HepG2 (cell line): ENCODE results near the gene MTA2. TPM values are rescaled to one million over a fixed set of nuclear protein-coding genes. Genes with fewer than 3 reads are reported as not detected.

Source experiments
- ATAC-seq: fragments of 200-7000 bp; cut with Tn5 transposase; 3 replicates; pipeline ENCODE4 v1.9.1; 2020; ENCODE audit warnings: mild to moderate bottlenecking, moderate library complexity
- BruUV-seq: library from RNA; stranded (reverse); fragments of 400-500 nt; replicated peaks from 2 replicates; lab custom pipeline; 2021; lab: Mats Ljungman, UMichigan
- CTCF ChIA-PET: fragments of 300-600 bp; formaldehyde crosslinking; extraction: SDS; loops from one replicate; lab custom pipeline; 2021; ENCODE audit warnings: low total read pairs, inconsistent platforms, low intra/inter-chr PET ratio; lab: Yijun Ruan, JAX
- POLR2A ChIA-PET: fragments of 350-600 bp; sonication (Branson Sonifier 250); formaldehyde crosslinking; loops from one replicate; lab custom pipeline; 2020; ENCODE audit warnings: antibody characterized with exemption, inconsistent platforms; lab: Yijun Ruan, JAX
- DNase-seq: peaks from one replicate; pipeline ENCODE4 v3.0.0-alpha.2; 2015; ENCODE audit warnings: low spot score
- FAIRE-seq: peaks from 3 replicates; lab custom pipeline; 2011; peaks lifted over from hg19 to GRCh38; lab: Jason Lieb, UNC
- H2AFZ ChIP-seq: one replicate; pipeline ENCODE4 v1.6.1; 2011; ENCODE audit warnings: low read length, inconsistent platforms
- H3K27ac ChIP-seq: fragments of 300-600 bp; 3 replicates; pipeline ENCODE4 v1.8.0; 2011; ENCODE audit warnings: mixed run types, mild to moderate bottlenecking, mixed read lengths, low read length, inconsistent platforms; ENCODE audit not compliant: insufficient read depth; ENCODE audit errors: extremely low read length
- H3K27me3 ChIP-seq, 2 experiments: fragments of 200-600 bp in 1 of 2; 2 replicates in 1 of 2; 3 replicates in 1 of 2; pipeline versions ENCODE4 v1.6.0 to v1.8.0; 2011; ENCODE audit warnings: low read length in 2 of 2, mild to moderate bottlenecking in 2 of 2, moderate library complexity in 2 of 2, inconsistent platforms in 1 of 2; ENCODE audit not compliant: insufficient read depth in 2 of 2, control insufficient read depth in 1 of 2
- H3K36me3 ChIP-seq, 2 experiments: fragments of 200-600 bp in 1 of 2; replicated peaks in 1 of 2; 2 replicates in 1 of 2; 3 replicates in 1 of 2; pipeline versions ENCODE4 v1.5.1 to v1.8.0; 2011; ENCODE audit warnings: low read length in 2 of 2, inconsistent platforms in 1 of 2; ENCODE audit not compliant: insufficient read depth in 2 of 2, control insufficient read depth in 1 of 2
- H3K4me1 ChIP-seq: 2 replicates; pipeline ENCODE4 v1.5.1; 2012; ENCODE audit warnings: low read length, inconsistent platforms; ENCODE audit not compliant: insufficient read depth
- H3K4me2 ChIP-seq: 2 replicates; pipeline ENCODE4 v1.6.0; 2011; ENCODE audit warnings: low read depth, low read length, inconsistent platforms
- H3K4me3 ChIP-seq, 3 experiments: fragments of 200-600 bp in 1 of 3; sonication (generic), shearing (Covaris generic) in 1 of 3; replicated peaks in 1 of 3; 2 replicates each; pipeline ENCODE4 v1.5.1; 2011 to 2016; ENCODE audit warnings: low read length in 3 of 3, inconsistent platforms in 2 of 3, low read depth in 2 of 3, mild to moderate bottlenecking in 2 of 3, control low read depth in 1 of 3, mixed read lengths in 1 of 3; ENCODE audit not compliant: insufficient read depth in 1 of 3
- H3K79me2 ChIP-seq: one replicate; pipeline ENCODE4 v1.6.1; 2011; ENCODE audit warnings: low read length, inconsistent platforms; ENCODE audit not compliant: insufficient read depth
- H3K9ac ChIP-seq: 2 replicates; pipeline ENCODE4 v1.6.0; 2011; ENCODE audit warnings: mild to moderate bottlenecking, low read depth, low read length, inconsistent platforms; ENCODE audit not compliant: insufficient read depth
- H3K9me3 ChIP-seq: 2 replicates; pipeline ENCODE4 v1.5.1; 2012; ENCODE audit warnings: mild to moderate bottlenecking, low read length
- H4K20me1 ChIP-seq: 2 replicates; pipeline ENCODE4 v1.6.0; 2011; ENCODE audit warnings: inconsistent platforms, mild to moderate bottlenecking, low read length, moderate library complexity; ENCODE audit not compliant: insufficient read depth
- ATF3 ChIP-seq: sonication (generic); formaldehyde crosslinking; IDR thresholded peaks from 2 replicates; pipeline ENCODE4 v1.4.0; 2020; ENCODE audit warnings: missing genetic modification reagents
- DNMT1 ChIP-seq: sonication (generic); formaldehyde crosslinking; IDR thresholded peaks from 2 replicates; pipeline ENCODE4 v1.5.1; 2020; ENCODE audit warnings: mild to moderate bottlenecking, missing genetic modification reagents
- FIP1L1 ChIP-seq: fragments of 200-400 bp; formaldehyde crosslinking; IDR thresholded peaks from 2 replicates; pipeline ENCODE4 v1.6.1; 2018; ENCODE audit warnings: low read depth, mild to moderate bottlenecking, low read length, moderate library complexity, borderline replicate concordance; ENCODE audit not compliant: insufficient read depth
- KMT2A ChIP-seq: sonication (generic); formaldehyde crosslinking; IDR thresholded peaks from 2 replicates; pipeline ENCODE4 v1.4.0; 2020; ENCODE audit warnings: missing genetic modification reagents
- LCORL ChIP-seq, 2 experiments: fragments of 450-650 bp in 1 of 2; sonication (generic) in 1 of 2; formaldehyde crosslinking in 1 of 2; IDR thresholded peaks; 2 replicates each; pipeline versions ENCODE4 v1.5.0 to v1.6.1; 2017 to 2020; ENCODE audit warnings: antibody characterized with exemption in 1 of 2, missing genetic modification reagents in 1 of 2
- NR3C1 ChIP-seq: sonication (generic); formaldehyde crosslinking; IDR thresholded peaks from 2 replicates; pipeline ENCODE4 v1.4.0; 2020; ENCODE audit warnings: missing genetic modification reagents
- RFXANK ChIP-seq: IDR thresholded peaks from 2 replicates; pipeline ENCODE4 v1.6.1; 2016
- TARDBP ChIP-seq: sonication (generic); formaldehyde crosslinking; IDR thresholded peaks from 2 replicates; pipeline ENCODE4 v1.8.0; 2022; ENCODE audit warnings: mild to moderate bottlenecking, missing genetic modification reagents
- ZBTB44 ChIP-seq: sonication (generic); formaldehyde crosslinking; IDR thresholded peaks from 2 replicates; pipeline ENCODE4 v1.4.0; 2020; ENCODE audit warnings: missing genetic modification reagents
- ZNF362 ChIP-seq: sonication (generic); formaldehyde crosslinking; IDR thresholded peaks from 2 replicates; pipeline ENCODE4 v1.4.0; 2020; ENCODE audit warnings: missing genetic modification reagents, mild to moderate bottlenecking, borderline replicate concordance
- ZNF382 ChIP-seq: sonication (generic); formaldehyde crosslinking; IDR thresholded peaks from 2 replicates; pipeline ENCODE4 v1.5.0; 2020; ENCODE audit warnings: missing genetic modification reagents, mild to moderate bottlenecking, borderline replicate concordance
- ZNF691 ChIP-seq: sonication (generic); formaldehyde crosslinking; IDR thresholded peaks from 2 replicates; pipeline ENCODE4 v1.4.0; 2020; ENCODE audit warnings: missing genetic modification reagents, low read depth, mild to moderate bottlenecking, borderline replicate concordance
- ZNF782 ChIP-seq: sonication (generic); formaldehyde crosslinking; IDR thresholded peaks from 2 replicates; pipeline ENCODE4 v1.4.0; 2020; ENCODE audit warnings: missing genetic modification reagents, mild to moderate bottlenecking, borderline replicate concordance
- ZNF790 ChIP-seq: sonication (generic); formaldehyde crosslinking; IDR thresholded peaks from 2 replicates; pipeline ENCODE4 v1.8.0; 2022; ENCODE audit warnings: missing genetic modification reagents, mild to moderate bottlenecking, borderline replicate concordance
- WGBS: methylation state at CpG from one replicate; pipeline ENCODE4 v1.1.6; 2017; ENCODE audit warnings: low lambda C conversion rate; 5-methylcytosine and 5-hydroxymethylcytosine counted together
- in situ Hi-C: cut with HindIII; loops from 2 replicates; pipeline ENCODE4 v1.10.0; 2017; ENCODE audit warnings: low pct_unique_long_range_greater_than_20kb; ENCODE audit not compliant: extremely low pct_ligation_motif_present
- intact Hi-C: fragments of 100-400 bp; cut with micrococcal nuclease; formaldehyde crosslinking; loops from one replicate; pipeline ENCODE4 v1.10.0; 2022; ENCODE audit not compliant: unreplicated experiment
- polyA plus RNA-seq, 8 experiments: library from polyadenylated mRNA; depleted of rRNA in 3 of 8; stranded (reverse) in 7 of 8; unstranded in 1 of 8; fragments of >200 nt; fragmentation: Illumina TruSeq in 4 of 8; extraction: Trizol in 4 of 8; gene quantifications; 2 replicates each; pipeline versions ENCODE4 v1.2.1 to v1.2.3, GENCODE V29; 2011 to 2016; ENCODE audit warnings: low read depth in 4 of 8, missing spikeins in 1 of 8, mixed read lengths in 1 of 8; ENCODE audit not compliant: insufficient read depth in 1 of 8
- total RNA-seq, 5 experiments: library from RNA; depleted of rRNA; stranded (reverse); fragments of >200 nt; fragmentation: Illumina TruSeq; extraction: Trizol; gene quantifications; 2 replicates each; pipeline ENCODE4 v1.2.3, GENCODE V29; 2016; ENCODE audit warnings: low read depth in 1 of 5
- TF ChIP-seq, protein P1 (sequence below): sonication (generic); formaldehyde crosslinking; IDR thresholded peaks from 2 replicates; pipeline ENCODE4 v1.4.0; 2020; ENCODE audit warnings: missing genetic modification reagents

Gene MTA2
- total and polyA plus RNA-seq, 2 of the 13 experiments (the other 11 are each of a cell fraction or from before 2014, with no cell fraction given): 14.0 to 70.0 TPM

DNA sequence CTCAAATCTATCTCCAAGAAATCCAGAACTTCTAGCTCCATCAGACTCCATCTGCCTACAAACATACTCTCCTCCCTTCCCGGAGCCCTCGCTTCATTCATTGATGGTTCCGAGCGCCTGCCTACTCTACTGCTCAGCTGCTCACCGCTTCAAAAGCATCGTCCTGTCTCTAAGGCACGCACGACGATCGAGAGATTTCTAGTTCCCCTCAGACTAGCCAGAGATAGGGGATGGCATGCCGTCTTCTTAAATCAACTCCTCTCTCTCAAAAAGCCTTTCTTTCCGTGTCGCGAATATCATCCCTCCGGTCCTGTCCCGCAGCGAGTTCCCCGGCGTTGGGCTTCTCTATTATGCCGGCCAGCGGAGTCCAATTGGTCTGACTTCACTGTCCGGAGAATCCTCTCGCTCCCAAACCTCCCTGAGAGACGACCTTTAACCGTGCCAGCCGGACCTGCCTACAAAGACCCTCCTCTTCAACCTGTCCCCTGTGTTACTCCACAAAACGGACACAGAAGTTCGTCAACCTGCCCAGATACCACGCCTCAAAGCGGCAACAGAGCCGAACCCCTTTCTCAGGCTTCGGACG is 28.6 kb downstream of the MTA2 start:
- in situ Hi-C loops: no loop called here
- peaks cover 14 to 54% of the 10 kb centered on the region in 2 experiments for H3K36me3 ChIP-seq
- TF ChIP-seq ZNF382 (no peak), KMT2A (peak; percentile 27; the same call in 1 of the 2 replicates), ZNF782 (CRISPR knock-in tag) (no peak), ZBTB44 (CRISPR knock-in tag) (no peak), ZNF790 (CRISPR knock-in tag) (0 out of 2 replicates have a peak, but pooled peaks have one; percentile 11), RFXANK (0 out of 2 replicates have a peak, but pooled peaks have one; percentile 3), ZNF691 (CRISPR knock-in tag) (0 out of 2 replicates have a peak, but pooled peaks have one; percentile 3), ZNF362 (no peak), LCORL (IDR thresholded peaks at IDR 0.05) (no peak), LCORL (CRISPR knock-in tag; IDR thresholded peaks at IDR 0.05) (0 out of 2 replicates have a peak, but pooled peaks have one; percentile 29), FIP1L1 (no peak), NR3C1 (CRISPR knock-in tag) (no peak), TARDBP (CRISPR knock-in tag) (no peak), ATF3 (CRISPR knock-in tag) (0 out of 2 replicates have a peak, but pooled peaks have one; percentile 3), DNMT1 (CRISPR knock-in tag) (0 out of 2 replicates have a peak, but pooled peaks have one; percentile 26)
- TF ChIP-seq, protein P1, sequence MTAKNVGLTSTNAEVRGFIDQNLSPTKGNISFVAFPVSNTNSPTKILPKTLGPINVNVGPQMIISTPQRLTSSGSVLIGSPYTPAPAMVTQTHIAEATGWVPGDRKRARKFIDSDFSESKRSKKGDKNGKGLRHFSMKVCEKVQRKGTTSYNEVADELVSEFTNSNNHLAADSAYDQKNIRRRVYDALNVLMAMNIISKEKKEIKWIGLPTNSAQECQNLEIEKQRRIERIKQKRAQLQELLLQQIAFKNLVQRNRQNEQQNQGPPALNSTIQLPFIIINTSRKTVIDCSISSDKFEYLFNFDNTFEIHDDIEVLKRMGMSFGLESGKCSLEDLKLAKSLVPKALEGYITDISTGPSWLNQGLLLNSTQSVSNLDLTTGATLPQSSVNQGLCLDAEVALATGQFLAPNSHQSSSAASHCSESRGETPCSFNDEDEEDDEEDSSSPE (CRISPR knock-in tag): no peak

More for the DNA sequence above, 28.6 kb downstream of the MTA2 start:
- Histone ChIP-seq H3K9me3 (no peaks in the 10 kb centered on the region), H2AFZ (no peak overlapping the region), H3K4me1 (peaks cover 69% of the 10 kb centered on the region), H4K20me1 (peaks cover 8% of the 10 kb centered on the region; the same call in 1 of the 2 replicates), H3K79me2 (peaks cover 64% of the 10 kb centered on the region), H3K4me2 (peak overlapping the region; percentile 85), H3K27ac (peak overlapping the region; percentile 77), H3K4me3 (peak overlapping the region; percentile 80 to 96 (median 95)), H3K9ac (peak overlapping the region; percentile 92), H3K27me3 (no peaks in the 10 kb centered on the region; a peak in 1 of 5 replicates)
- BruUV-seq: TSS peak; percentile 80
- ChIA-PET POLR2A (interaction anchor here (0.6 to 5.0 kb wide), 41 partner anchors 8 to 268 kb away, joined by 3 to 160 read pairs (median 6); partner anchors contain the start of genes AHNAK, B3GAT3, C11orf98 and CSKMT), CTCF (no interaction called here)
- intact Hi-C loops: no loop called here
- ATAC-seq: peak; percentile 13
- no peak for DNase-seq
- WGBS: under 1% methylated on average over 30 of the region's 33 CpGs
- FAIRE-seq: no peak
